ENCODE measurements around the gene FTL.
A peak's percentile ranks its signal among the peaks of the same experiment; 100 is the strongest.

The FTL gene

GRCh38 chr19:48966541-48967345, 1.6 kb downstream of the FTL start:
- DNase-seq (ENCODE audit: low read depth) = no peak
- H3K4me3 ChIP-seq (ENCODE audit: low read depth, low read length) = peak overlapping the region; percentile 82
- TF ChIP-seq, protein P1, sequence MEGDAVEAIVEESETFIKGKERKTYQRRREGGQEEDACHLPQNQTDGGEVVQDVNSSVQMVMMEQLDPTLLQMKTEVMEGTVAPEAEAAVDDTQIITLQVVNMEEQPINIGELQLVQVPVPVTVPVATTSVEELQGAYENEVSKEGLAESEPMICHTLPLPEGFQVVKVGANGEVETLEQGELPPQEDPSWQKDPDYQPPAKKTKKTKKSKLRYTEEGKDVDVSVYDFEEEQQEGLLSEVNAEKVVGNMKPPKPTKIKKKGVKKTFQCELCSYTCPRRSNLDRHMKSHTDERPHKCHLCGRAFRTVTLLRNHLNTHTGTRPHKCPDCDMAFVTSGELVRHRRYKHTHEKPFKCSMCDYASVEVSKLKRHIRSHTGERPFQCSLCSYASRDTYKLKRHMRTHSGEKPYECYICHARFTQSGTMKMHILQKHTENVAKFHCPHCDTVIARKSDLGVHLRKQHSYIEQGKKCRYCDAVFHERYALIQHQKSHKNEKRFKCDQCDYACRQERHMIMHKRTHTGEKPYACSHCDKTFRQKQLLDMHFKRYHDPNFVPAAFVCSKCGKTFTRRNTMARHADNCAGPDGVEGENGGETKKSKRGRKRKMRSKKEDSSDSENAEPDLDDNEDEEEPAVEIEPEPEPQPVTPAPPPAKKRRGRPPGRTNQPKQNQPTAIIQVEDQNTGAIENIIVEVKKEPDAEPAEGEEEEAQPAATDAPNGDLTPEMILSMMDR (IDR thresholded peaks at IDR 0.05; ENCODE audit: insufficient read depth, low read depth, low read length, missing control alignments) = no peak

- DNase-seq (ENCODE audit: low read depth) = peak; percentile 59
- TF ChIP-seq, protein P1 (IDR thresholded peaks at IDR 0.05; ENCODE audit: insufficient read depth, low read depth, low read length, missing control alignments) = no peak
- no peak overlapping the region; the same call in 1 of the 2 replicates for H3K4me3 ChIP-seq (ENCODE audit: low read depth, low read length)
Measured at GRCh38 chr19:48967346-48968178, 2.5 kb downstream of the FTL start.

DNA sequence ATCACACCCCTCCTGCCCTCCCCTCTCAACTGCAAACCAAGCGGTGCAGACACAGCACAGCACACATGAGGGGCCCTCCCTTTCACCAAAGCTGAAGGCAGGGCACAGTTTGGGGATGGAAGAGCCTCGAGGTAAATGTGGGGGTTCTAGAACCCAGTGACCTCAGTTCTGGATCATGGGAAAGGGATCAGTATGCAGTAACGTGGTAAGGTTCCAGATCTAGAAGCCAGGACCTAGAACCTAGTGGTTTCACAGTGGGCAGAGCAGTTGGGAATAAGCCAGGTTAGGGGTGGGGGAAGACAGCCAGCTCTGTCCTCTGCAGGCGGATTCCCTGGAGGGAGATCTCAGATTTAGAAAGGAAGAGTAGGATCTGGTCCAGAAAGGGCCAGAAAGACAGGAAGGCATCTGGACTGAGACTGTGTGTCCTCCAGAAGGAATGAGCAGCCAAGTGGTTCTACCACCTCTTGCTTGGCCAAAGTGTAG, 3.1 kb downstream of the FTL start:
- H3K4me3 ChIP-seq (ENCODE audit: low read depth, low read length) = no peak overlapping the region
- TF ChIP-seq, protein P1 (IDR thresholded peaks at IDR 0.05; ENCODE audit: insufficient read depth, low read depth, low read length, missing control alignments) = no peak
- peak; percentile 34 for DNase-seq (ENCODE audit: low read depth)

DNA sequence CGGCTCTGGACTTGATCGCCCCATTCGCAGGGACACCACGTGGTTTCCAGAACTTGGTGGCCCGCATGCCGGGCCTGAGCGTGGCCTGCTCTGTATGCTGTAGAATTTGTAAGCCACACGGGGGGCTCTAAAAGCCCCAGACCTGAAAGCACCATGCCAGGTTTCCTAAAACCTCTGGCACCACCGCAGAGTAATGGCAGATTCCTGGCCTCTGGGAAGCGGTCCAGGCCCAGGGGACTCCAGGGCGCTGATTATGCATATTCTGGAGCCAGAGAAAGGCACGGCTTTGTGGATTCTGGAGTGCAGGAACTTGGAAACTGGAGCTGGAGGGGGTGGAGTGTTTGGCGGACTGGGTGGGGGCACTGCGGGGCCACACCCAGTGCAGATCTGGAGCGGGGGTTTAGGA, 3.7 kb downstream of the FTL start:
- TF ChIP-seq, protein P1 (IDR thresholded peaks at IDR 0.05; ENCODE audit: insufficient read depth, low read depth, low read length, missing control alignments) = no peak
- H3K4me3 ChIP-seq (ENCODE audit: low read depth, low read length) = no peak overlapping the region
- no peak for DNase-seq (ENCODE audit: low read depth)

DNA sequence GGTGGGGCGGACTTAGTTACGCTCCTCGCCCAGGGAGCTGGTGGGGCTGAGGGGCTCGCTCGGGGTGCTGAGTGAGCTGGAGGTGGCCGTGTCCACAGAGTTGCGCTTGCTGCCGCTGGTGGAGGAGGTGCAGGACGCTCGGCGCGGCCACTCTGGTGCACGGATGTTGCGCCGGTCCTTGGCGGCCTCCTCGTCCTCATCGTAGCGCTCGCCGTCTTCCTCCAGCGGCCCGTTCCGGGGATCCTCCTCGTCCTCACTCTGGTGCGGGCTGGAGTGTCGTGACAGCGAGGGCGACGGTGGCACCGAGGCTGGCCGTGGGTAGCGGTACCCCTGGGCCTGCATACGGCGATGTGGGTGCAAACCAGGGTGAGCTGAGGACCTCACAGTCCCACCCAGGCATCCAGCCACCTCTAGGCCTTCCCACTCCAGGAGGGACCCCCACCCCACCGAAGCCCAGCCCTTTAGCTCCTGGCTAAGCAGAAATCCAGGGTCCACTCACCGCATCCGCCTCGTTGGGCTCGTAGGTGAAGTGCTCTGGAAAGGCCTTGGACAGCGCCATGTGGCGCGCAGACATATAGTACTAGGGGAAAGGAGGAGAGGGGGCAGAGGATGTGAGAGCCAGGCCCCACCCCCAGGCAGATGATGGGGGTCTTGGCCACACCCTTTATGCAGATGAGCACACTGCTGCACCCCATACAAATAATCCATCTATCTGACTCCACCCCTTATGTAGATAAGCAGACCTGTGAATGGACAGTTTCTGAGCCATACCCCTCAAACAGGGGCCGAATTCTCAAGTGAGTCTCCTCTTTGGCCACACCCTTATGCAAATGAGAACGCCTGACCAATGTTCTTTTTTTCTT, 4.4 kb downstream of the FTL start:
- peak; percentile 49 for DNase-seq (ENCODE audit: low read depth)
- TF ChIP-seq, protein P1 (IDR thresholded peaks at IDR 0.05; ENCODE audit: insufficient read depth, low read depth, low read length, missing control alignments) = no peak
- no peak overlapping the region for H3K4me3 ChIP-seq (ENCODE audit: low read depth, low read length)

- no peak for DNase-seq (ENCODE audit: low read depth)
- H3K4me3 ChIP-seq (ENCODE audit: low read depth, low read length) = no peak overlapping the region
- TF ChIP-seq, protein P1 (IDR thresholded peaks at IDR 0.05; ENCODE audit: insufficient read depth, low read depth, low read length, missing control alignments) = no peak
Measured at GRCh38 chr19:48970139-48970766, 5.1 kb downstream of the FTL start.
